Thyroid gland (tissue), 4 donors: ENCODE data around the gene COL19A1. TPM values are rescaled to one million over a fixed set of nuclear protein-coding genes. Genes with fewer than 3 reads are reported as not detected.

Experiments
- DNase-seq, 2 donors: peaks; one replicate each; pipeline ENCODE4 v3.0.0-alpha.2; 2019
- H3K27ac ChIP-seq, 3 donors: fragments of 200-600 bp; sonication (generic); 1 replicate in 2 of 3; 2 replicates in 1 of 3; pipeline ENCODE4 v1.5.1; 2016 to 2019; ENCODE audit warnings: mild to moderate bottlenecking in 1 of 3, moderate library complexity in 1 of 3
- H3K27me3 ChIP-seq: fragments of 200-600 bp; sonication (generic); one replicate; pipeline ENCODE4 v1.5.1; 2019
- H3K36me3 ChIP-seq, 2 donors: fragments of 200-600 bp; sonication (generic); one replicate each; pipeline ENCODE4 v1.5.1; 2016 to 2019
- H3K4me1 ChIP-seq, 2 donors: fragments of 200-600 bp; sonication (generic); one replicate each; pipeline ENCODE4 v1.5.1; 2017 to 2019
- H3K4me3 ChIP-seq, 3 donors: fragments of 200-600 bp; sonication (generic); replicated peaks in 1 of 3; 1 replicate in 2 of 3; 2 replicates in 1 of 3; pipeline ENCODE4 v1.5.1; 2016; ENCODE audit warnings: mild to moderate bottlenecking in 1 of 3
- H3K9me3 ChIP-seq: fragments of 200-600 bp; sonication (generic); one replicate; pipeline ENCODE4 v1.5.1; 2017
- CTCF ChIP-seq, 6 experiments: fragments of 200-600 bp in 3 of 6; fragments of 450-650 bp in 3 of 6; sonication (generic) in 3 of 6; IDR thresholded peaks; one replicate each; pipeline ENCODE4 v1.5.1; 2016 to 2019; ENCODE audit warnings: antibody characterized with exemption in 6 of 6, mild to moderate bottlenecking in 2 of 6, inconsistent platforms in 1 of 6, moderate library complexity in 1 of 6
- POLR2A ChIP-seq, 2 donors: fragments of 450-650 bp; IDR thresholded peaks; one replicate each; pipeline ENCODE4 v1.6.1; 2017; ENCODE audit warnings: antibody characterized with exemption in 2 of 2, mild to moderate bottlenecking in 2 of 2, moderate library complexity in 1 of 2
- WGBS, 2 donors: methylation state at CpG; one replicate each; pipeline ENCODE4 v1.1.5; 2017; 5-methylcytosine and 5-hydroxymethylcytosine counted together
- intact Hi-C: fragments of 100-400 bp; cut with DNase I; formaldehyde crosslinking; loops from one replicate; pipeline ENCODE4 v1.15.1; 2023
- total RNA-seq, 4 donors: library from RNA; depleted of rRNA; stranded (reverse); fragments of >200 nt; gene quantifications; one replicate each; pipeline ENCODE4 v1.2.3, GENCODE V29; 2016

The COL19A1 gene
- total RNA-seq, 4 donors from 2014 or later, result not detected

- Histone ChIP-seq H3K27me3 (no peaks in the 10 kb centered on the region), H3K4me3 (no peak overlapping the region), H3K9me3 (no peaks in the 10 kb centered on the region), H3K27ac (no peak overlapping the region), H3K36me3 (no peaks in the 10 kb centered on the region), H3K4me1 (no peaks in the 10 kb centered on the region)
- WGBS, 2 donors, result 52 to 63% methylated on average over 2 of the region's 2 CpGs
- TF ChIP-seq POLR2A (IDR thresholded peaks at IDR 0.05), result no peak
- TF ChIP-seq CTCF (IDR thresholded peaks at IDR 0.05), result peak in 1 of 6 experiments; percentile 6
- intact Hi-C loops, result no loop called here
- no peak for DNase-seq
Measured at GRCh38 chr6:70210462-70210861, 344.1 kb downstream of the COL19A1 start.

DNA sequence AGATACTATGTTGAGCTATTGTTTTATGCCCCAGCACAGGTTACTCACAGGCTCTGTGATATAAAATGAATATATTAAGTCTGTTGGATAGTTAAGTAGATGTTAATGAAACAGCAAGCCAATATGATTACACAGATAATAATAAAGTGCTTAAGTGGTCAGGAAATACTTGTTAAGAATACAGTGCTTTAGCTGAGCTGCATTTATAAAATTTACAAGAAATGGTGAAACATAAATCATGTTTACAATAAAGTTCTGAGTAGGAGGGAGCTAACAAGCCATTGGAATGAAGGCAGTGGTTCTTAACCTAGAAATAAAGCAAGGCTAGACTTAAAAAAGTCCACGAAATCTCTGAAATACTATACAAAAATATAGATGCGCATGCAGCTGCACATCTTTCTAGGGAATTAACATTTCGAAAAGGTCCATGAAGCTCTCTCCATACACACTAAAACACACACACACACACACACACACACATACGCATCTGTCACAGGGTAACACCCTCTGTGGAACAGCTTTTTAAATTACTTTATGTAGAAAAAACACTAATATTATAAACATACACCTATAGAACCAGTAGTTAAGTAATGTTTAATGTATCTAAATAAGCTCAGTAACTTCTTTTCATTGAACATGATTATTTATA, 349.2 kb downstream of the COL19A1 start:
- Histone ChIP-seq H3K4me3 (no peak overlapping the region), H3K27me3 (no peaks in the 10 kb centered on the region), H3K9me3 (no peaks in the 10 kb centered on the region), H3K4me1 (no peaks in the 10 kb centered on the region), H3K36me3 (no peaks in the 10 kb centered on the region), H3K27ac (no peak overlapping the region)
- TF ChIP-seq POLR2A (IDR thresholded peaks at IDR 0.05) (no peak), CTCF (IDR thresholded peaks at IDR 0.05) (no peak)
- 89% methylated on average over 4 of the region's 4 CpGs for WGBS, 2 donors
- no peak for DNase-seq
- intact Hi-C loops, result no loop called here

- intact Hi-C loops, result no loop called here
- TF ChIP-seq CTCF (IDR thresholded peaks at IDR 0.05), result no peak
- TF ChIP-seq POLR2A (IDR thresholded peaks at IDR 0.05), result no peak
- WGBS, 2 donors, result 54 to 61% methylated on average over 8 of the region's 8 CpGs
- Histone ChIP-seq H3K4me3 (no peak overlapping the region), H3K4me1 (no peaks in the 10 kb centered on the region), H3K9me3 (no peaks in the 10 kb centered on the region), H3K36me3 (no peaks in the 10 kb centered on the region), H3K27me3 (no peaks in the 10 kb centered on the region), H3K27ac (no peak overlapping the region)
- no peak for DNase-seq
Measured at GRCh38 chr6:70216767-70217166, 350.4 kb downstream of the COL19A1 start.

- WGBS, 2 donors, result 89 to 91% methylated on average over 1 of the region's 1 CpG
- no peaks in the 10 kb centered on the region for H3K9me3 ChIP-seq
- intact Hi-C loops, result no loop called here
- no peak for DNase-seq
- no peaks in the 10 kb centered on the region for H3K36me3 ChIP-seq
- no peak for TF ChIP-seq POLR2A (IDR thresholded peaks at IDR 0.05)
- no peak for TF ChIP-seq CTCF (IDR thresholded peaks at IDR 0.05)
- H3K4me1 ChIP-seq, result no peaks in the 10 kb centered on the region
- H3K27ac ChIP-seq, result no peak overlapping the region
- no peaks in the 10 kb centered on the region for H3K27me3 ChIP-seq
- no peak overlapping the region for H3K4me3 ChIP-seq
Measured at GRCh38 chr6:70219943-70220613, 353.7 kb downstream of the COL19A1 start.

- no peaks in the 10 kb centered on the region for H3K27me3 ChIP-seq
- H3K27ac ChIP-seq, result no peak overlapping the region
- TF ChIP-seq CTCF (IDR thresholded peaks at IDR 0.05), result peak in 5 of 6 experiments; percentile 43 to 75 (median 63)
- no peak for TF ChIP-seq POLR2A (IDR thresholded peaks at IDR 0.05)
- peak; percentile 7 to 11 for DNase-seq
- intact Hi-C loops, result no loop called here
- 12 to 18% methylated on average over 4 of the region's 4 CpGs for WGBS, 2 donors
- no peak overlapping the region for H3K4me3 ChIP-seq
- H3K4me1 ChIP-seq, result no peaks in the 10 kb centered on the region
- no peaks in the 10 kb centered on the region for H3K9me3 ChIP-seq
- H3K36me3 ChIP-seq, result no peaks in the 10 kb centered on the region
Measured at GRCh38 chr6:70221025-70221714, 354.8 kb downstream of the COL19A1 start.
